ENCODE results near the gene HSPA12A. TPM values are rescaled to one million over a fixed set of nuclear protein-coding genes. Genes with fewer than 3 reads are reported as not detected.

The HSPA12A gene, protein sequence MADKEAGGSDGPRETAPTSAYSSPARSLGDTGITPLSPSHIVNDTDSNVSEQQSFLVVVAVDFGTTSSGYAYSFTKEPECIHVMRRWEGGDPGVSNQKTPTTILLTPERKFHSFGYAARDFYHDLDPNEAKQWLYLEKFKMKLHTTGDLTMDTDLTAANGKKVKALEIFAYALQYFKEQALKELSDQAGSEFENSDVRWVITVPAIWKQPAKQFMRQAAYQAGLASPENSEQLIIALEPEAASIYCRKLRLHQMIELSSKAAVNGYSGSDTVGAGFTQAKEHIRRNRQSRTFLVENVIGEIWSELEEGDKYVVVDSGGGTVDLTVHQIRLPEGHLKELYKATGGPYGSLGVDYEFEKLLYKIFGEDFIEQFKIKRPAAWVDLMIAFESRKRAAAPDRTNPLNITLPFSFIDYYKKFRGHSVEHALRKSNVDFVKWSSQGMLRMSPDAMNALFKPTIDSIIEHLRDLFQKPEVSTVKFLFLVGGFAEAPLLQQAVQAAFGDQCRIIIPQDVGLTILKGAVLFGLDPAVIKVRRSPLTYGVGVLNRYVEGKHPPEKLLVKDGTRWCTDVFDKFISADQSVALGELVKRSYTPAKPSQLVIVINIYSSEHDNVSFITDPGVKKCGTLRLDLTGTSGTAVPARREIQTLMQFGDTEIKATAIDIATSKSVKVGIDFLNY
- total RNA-seq: under 1 TPM in 1 of 2 donors, not detected in 1; 0.08 TPM

DNA sequence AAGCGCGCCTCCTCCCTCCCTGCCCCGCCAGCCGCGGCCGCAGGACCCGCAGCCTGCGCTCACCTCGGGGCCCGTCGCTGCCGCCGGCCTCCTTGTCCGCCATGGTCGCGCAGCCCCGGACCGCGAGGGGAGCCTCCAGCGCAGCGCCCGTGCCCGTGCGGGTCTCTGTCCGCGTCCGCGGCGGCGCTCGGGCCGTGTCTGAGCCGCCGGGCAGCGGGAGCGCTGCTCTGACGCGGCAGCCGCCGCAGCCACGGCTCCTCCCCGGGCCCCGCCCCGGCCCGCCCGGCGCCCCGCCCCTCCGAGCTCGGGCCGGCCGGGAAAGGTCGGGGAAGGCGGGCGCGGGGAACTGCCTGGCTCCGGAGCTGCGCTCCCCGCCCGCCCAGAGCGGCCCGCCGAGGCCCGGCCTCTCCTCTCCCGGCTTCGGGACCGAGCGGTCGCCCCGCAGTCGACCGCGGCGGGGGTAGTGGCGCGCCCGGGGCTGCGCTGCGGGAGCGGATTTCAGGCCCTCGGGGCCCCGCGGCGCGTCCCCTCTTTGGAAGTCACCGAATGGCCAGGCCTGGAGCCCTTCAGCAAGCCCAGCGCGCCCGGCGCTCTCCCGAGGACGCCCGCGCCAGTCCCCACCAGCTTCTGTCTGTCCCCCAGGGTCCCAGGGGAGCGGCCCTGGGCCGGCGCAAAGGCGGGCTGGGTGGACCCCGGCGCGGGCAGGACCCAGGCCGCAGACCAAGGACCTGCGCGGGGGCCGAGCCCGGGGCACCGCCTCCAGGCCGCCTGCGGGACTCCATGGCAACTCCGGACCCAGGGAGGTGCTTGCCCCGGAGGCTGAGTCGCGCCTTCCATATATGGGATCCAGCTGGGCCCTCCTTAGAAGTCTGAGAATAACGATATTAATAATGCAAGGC is at the start of gene HSPA12A:
Gene HSPA12A, minus strand, starts transcription at position 200 of the 899 bp plus-strand sequence. Its CDS starts 97 bp downstream, at position 103.
- Mint-ChIP-seq H3K9me3 (no peaks in the 10 kb centered on the region), H3K4me1 (ENCODE audit: low read depth in 2 of 2) (peaks cover 0 to 4% of the 10 kb centered on the region in 2 donors), H3K27me3 (peaks cover 45 to 57% of the 10 kb centered on the region in 2 donors), H3K4me3 (peak within 1 kb of the TSS; percentile 12), H3K36me3 (no peaks in the 10 kb centered on the region), H3K27ac (no peak within 1 kb of the TSS)
- ATAC-seq: peak; percentile 86 to 93
- no peak for DNase-seq (ENCODE audit: low spot score)

DNA sequence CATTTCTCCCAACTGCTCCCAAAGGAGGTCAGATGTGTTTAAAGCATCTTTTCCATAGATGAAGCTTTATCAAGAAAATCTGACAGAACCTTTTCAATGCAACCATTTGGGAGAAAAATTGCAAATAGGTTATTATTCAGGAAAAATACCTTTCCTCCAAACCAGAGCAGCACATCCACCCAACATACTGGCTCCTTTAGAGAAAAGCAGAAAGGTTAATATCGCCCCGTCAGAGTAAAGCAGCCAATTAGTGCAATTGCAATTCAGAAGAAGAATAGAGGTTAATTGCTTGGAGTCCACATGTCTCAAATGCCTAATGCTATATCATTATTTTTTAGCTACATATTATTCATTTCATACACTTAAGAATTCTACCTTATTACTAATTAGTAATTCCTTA is 48.9 kb upstream of the HSPA12A start:
- no peaks in the 10 kb centered on the region for H3K36me3 Mint-ChIP-seq
- no peak overlapping the region for H3K27ac Mint-ChIP-seq
- H3K9me3 Mint-ChIP-seq: no peaks in the 10 kb centered on the region
- peaks cover 8 to 15% of the 10 kb centered on the region in 2 donors for H3K27me3 Mint-ChIP-seq
- ATAC-seq (no peak), DNase-seq (ENCODE audit: low spot score) (no peak)
- peaks cover 0 to 10% of the 10 kb centered on the region in 2 donors for H3K4me1 Mint-ChIP-seq (ENCODE audit: low read depth in 2 of 2)
- no peak overlapping the region for H3K4me3 Mint-ChIP-seq

DNA sequence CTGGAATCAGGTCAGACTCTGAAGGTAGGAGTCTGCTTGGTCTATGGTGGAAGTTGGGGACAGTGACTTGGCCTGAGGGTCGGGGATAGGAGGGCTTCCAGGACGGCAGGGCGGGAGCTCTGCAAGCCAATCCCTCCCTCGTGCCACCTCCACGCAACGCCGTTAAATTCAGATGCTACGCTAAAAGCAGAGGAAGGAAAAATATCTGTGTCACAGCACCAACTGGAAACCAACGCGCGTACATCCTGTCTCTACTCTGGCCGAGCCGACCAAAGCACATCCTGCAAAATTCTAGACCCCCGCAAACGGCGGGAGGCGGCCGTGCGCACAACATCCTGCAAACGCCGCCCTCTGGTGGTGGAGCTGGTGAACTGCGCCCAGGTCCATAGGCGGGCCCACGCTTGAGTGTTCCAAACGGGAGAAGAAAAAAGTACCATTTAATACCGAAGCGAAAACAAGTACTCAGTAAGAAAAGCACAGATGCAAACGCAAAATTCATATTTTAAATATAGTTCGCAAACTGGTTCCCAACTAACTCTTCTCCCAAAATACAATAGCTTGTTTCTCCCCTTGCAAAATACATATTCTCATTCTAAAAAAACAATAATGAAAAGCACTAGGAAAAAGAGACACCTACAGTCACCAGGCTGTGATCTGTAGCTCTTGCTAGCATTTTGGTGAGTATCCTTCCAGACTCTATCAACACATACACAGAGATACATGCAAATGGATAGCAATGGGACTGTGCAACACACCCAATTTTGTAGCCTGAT is 45.7 kb upstream of the HSPA12A start:
- no peak overlapping the region for H3K27ac Mint-ChIP-seq
- peaks cover 3% of the 10 kb centered on the region in 2 donors for H3K27me3 Mint-ChIP-seq
- ATAC-seq: peak; percentile 85
- DNase-seq (ENCODE audit: low spot score): peak; percentile 78
- H3K4me3 Mint-ChIP-seq: peak overlapping the region; percentile 58
- H3K36me3 Mint-ChIP-seq: no peaks in the 10 kb centered on the region
- H3K4me1 Mint-ChIP-seq (ENCODE audit: low read depth in 2 of 2): peaks cover 0 to 11% of the 10 kb centered on the region in 2 donors
- H3K9me3 Mint-ChIP-seq: no peaks in the 10 kb centered on the region

DNA sequence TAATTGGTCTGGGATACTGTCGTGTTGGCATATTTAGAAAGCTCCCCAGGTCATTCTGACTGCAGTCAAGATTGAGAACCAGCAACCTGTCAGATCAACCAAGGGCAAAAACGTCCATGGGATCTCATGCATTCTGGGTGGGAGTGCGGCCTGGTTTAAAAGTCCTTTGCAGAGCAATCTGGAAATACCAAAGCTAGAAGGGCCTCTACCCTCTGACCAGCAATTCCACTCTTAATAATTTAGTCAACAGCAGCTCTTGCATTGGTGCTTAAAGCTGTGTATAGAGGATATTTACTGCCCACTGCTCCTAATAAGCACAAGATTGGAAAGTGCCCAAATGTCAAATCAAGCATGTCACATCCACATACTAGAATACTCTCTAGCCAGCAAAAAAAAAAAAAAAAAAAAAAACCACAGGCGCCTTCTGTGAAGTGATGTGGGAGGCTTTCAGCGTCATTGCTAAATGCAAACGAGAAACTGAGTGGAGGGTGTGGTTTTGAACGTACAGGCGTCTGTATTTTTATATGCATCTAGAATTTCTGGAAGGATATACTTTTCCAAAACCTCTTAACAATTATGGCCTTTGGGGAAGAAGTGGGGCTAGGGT is 44.8 kb upstream of the HSPA12A start:
- Mint-ChIP-seq H3K4me1 (ENCODE audit: low read depth in 2 of 2) (peaks cover 0 to 13% of the 10 kb centered on the region in 2 donors), H3K27me3 (peaks cover 0 to 5% of the 10 kb centered on the region in 2 donors), H3K4me3 (peak overlapping the region; percentile 58), H3K36me3 (no peaks in the 10 kb centered on the region), H3K27ac (no peak overlapping the region), H3K9me3 (no peaks in the 10 kb centered on the region)
- DNase-seq (ENCODE audit: low spot score) (peak; percentile 15), ATAC-seq (no peak)

DNA sequence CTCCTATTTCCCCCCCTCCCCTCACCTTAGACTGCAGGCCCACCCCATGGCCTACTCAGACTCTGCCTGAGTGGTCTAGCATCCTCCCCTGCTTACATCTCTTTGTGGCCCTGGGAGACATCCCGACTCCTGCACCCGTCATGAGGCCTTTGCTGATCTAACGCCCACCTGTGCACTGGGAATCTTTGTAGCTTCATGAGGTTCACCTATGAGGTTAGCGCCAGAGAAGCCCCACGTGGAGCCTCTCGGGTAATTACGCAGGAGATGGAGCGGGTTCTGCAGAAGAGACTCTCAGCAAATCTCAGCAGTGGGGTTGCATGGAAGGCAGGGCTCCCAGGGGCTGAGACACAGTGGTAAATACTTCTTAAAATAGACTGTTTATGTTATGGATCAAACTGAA is 43.5 kb upstream of the HSPA12A start:
- no peak overlapping the region for H3K27ac Mint-ChIP-seq
- DNase-seq (ENCODE audit: low spot score): peak; percentile 51

DNA sequence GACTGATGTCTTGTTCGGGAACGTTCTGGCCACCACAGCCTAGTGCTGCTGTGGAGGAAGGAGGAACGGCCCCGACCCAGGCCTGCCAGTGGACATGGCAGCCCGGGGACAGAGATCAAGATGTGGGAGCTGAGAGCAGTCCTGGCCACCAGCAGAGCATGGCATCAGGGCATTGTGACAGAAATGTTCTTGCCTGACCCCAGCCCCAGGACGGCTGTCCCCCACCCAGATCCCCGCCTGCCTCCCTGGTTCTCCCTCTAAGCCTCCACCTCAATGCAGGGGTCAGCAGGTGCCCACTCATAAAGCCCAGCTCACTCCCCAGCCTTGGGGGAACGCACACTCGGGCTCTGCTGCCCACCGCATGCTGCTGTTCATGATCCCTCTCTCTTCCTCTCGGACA is 42.9 kb upstream of the HSPA12A start:
- Mint-ChIP-seq H3K4me1 (ENCODE audit: low read depth in 2 of 2) (peaks cover 0 to 13% of the 10 kb centered on the region in 2 donors), H3K4me3 (no peak overlapping the region), H3K27me3 (peaks cover 0 to 3% of the 10 kb centered on the region in 2 donors), H3K36me3 (no peaks in the 10 kb centered on the region), H3K9me3 (no peaks in the 10 kb centered on the region), H3K27ac (no peak overlapping the region)
- no peak for DNase-seq (ENCODE audit: low spot score)
- ATAC-seq: no peak

More for the DNA sequence above, 43.5 kb upstream of the HSPA12A start:
- Mint-ChIP-seq H3K4me1 (ENCODE audit: low read depth in 2 of 2) (peaks cover 0 to 13% of the 10 kb centered on the region in 2 donors), H3K9me3 (no peaks in the 10 kb centered on the region), H3K27me3 (peaks cover 0 to 5% of the 10 kb centered on the region in 2 donors), H3K36me3 (no peaks in the 10 kb centered on the region), H3K4me3 (no peak overlapping the region)
- ATAC-seq: no peak

DNA sequence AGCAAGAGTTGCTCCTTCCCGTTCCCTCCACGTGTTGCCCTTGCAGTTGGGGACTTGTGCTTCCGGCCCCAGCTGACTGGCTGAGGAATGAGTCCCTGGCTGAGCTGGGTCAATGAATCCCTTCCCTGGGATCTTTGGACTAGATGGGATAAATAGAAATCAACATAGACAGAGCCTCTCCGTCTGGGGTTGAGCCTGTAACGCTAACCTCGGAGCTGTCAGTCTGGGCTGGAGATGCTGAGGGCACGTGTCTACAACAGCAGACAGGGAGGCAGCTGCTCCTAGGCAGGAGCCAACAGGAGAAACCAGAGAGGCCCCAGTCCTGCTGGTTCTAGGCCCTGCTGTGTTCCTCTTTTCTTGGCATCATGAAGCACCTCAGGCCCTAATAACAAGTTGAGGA is 42.3 kb upstream of the HSPA12A start:
- DNase-seq (ENCODE audit: low spot score) (no peak), ATAC-seq (no peak)
- Mint-ChIP-seq H3K4me3 (no peak overlapping the region), H3K27ac (no peak overlapping the region), H3K27me3 (peaks cover 0 to 2% of the 10 kb centered on the region in 2 donors), H3K9me3 (no peaks in the 10 kb centered on the region), H3K4me1 (ENCODE audit: low read depth in 2 of 2) (peaks cover 0 to 13% of the 10 kb centered on the region in 2 donors), H3K36me3 (no peaks in the 10 kb centered on the region)

DNA sequence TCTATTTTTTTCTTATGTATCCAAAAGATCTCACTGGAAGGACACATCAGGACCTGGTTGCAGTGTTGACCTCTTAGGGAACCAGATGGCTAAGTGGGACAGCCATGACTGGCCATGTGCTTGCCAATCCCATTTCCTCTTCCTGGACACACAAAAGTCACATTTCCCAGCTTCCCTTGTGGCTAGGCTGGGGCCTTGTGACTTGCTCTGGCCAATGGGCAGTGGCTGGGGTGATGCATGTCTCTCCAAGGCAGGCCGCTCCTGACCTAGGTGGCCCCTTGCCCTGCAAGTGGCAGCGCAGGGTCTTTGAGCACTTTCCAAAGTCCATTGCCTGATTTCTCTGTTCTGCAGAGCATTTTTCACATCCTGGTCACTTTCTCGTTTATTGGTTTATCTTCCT is 41.7 kb upstream of the HSPA12A start:
- no peak for DNase-seq (ENCODE audit: low spot score)
- H3K9me3 Mint-ChIP-seq: no peaks in the 10 kb centered on the region
- H3K4me1 Mint-ChIP-seq (ENCODE audit: low read depth in 2 of 2): peaks cover 0 to 13% of the 10 kb centered on the region in 2 donors
- no peak overlapping the region for H3K27ac Mint-ChIP-seq
- H3K4me3 Mint-ChIP-seq: no peak overlapping the region
- no peaks in the 10 kb centered on the region for H3K36me3 Mint-ChIP-seq
- H3K27me3 Mint-ChIP-seq: peaks cover 0 to 2% of the 10 kb centered on the region in 2 donors
- no peak for ATAC-seq

DNA sequence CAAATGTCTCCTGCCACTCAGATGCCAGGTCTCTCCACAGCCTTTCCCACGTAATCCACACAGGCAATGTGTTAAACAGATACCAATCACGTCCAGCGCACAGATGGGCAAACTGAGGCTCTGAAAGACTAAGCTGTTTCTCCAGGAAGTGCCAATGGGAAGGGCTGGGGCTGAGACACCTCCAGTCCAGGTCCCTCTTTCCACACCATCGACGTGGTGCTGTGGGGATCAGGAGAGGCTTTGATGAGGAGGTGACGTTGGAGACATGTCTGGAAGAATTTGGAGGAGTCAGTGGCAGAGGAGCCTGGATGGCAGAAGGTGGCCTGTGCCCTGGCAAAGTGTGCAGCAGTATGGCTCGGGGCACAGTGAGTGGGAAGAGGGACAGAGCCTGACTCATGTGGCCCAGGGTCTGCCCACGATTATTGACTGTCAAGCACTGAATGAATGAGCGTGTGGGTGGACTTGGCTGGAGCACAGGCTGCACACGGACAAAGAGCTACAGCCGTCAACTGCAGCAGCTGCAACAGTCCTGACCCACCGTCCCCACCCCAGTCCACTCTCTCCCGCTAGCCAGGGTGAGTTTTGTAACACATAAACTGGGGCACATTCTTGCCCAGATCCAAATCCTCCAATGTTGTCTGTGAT is 40.8 kb upstream of the HSPA12A start:
- DNase-seq (ENCODE audit: low spot score): no peak
- Mint-ChIP-seq H3K9me3 (no peaks in the 10 kb centered on the region), H3K4me1 (ENCODE audit: low read depth in 2 of 2) (peaks cover 0 to 10% of the 10 kb centered on the region in 2 donors), H3K4me3 (no peak overlapping the region), H3K27ac (no peak overlapping the region), H3K27me3 (peaks cover 0 to 2% of the 10 kb centered on the region in 2 donors), H3K36me3 (no peaks in the 10 kb centered on the region)
- ATAC-seq: no peak

DNA sequence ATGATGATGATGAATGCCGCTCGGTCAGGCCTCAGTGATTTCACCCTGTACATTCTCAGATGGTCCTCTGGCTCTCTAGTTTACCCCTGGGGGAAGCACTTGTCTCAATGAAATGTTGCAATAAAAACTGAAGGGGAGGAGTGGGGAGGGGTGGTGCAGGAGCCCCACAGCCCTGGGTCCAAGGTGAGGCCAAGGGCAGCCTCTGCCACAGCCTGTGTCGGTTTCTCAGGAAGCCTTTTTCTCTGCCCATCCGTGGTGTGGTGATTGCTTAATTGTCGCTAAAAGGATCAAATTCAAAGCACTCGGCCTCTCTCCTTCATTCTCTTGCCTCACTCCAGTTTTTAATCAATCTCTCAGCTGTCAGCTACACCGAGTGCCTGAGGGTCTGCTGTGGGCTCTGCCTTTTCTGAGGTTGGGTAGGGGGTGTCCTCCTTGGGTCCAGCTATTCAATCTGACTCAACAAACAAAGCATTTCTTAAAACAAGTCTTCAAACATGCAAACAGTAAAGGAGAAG is 39.1 kb upstream of the HSPA12A start:
- ATAC-seq: no peak
- H3K4me3 Mint-ChIP-seq: no peak overlapping the region

DNA sequence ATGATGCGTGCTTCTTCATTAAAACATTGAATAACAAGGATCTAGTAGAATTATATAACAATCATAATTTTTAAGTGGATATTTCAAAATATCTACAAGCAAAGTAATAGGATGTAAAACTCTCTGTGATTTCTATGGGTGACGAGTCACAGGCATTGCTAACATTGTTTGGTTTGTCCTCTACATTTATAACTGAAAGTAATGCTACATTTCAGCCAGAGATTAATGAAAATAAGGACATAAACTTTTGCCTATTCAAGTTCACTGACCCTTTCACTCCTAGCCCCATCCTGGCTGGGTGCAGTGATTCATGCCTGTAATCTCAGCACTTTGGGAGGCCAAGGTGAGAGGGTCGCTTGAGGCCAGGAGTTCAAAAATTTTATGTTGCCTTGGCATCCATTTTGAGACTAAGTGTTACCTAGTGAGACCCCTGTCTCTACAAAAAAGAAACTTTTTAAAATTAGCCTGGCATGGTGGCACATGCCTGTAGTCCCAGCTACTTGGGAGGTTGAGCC is 38.4 kb upstream of the HSPA12A start:
- no peaks in the 10 kb centered on the region for H3K9me3 Mint-ChIP-seq
- H3K36me3 Mint-ChIP-seq: no peaks in the 10 kb centered on the region
- ATAC-seq: no peak
- H3K4me1 Mint-ChIP-seq (ENCODE audit: low read depth in 2 of 2): peaks cover 0 to 3% of the 10 kb centered on the region in 2 donors
- peaks cover 0 to 2% of the 10 kb centered on the region in 2 donors for H3K27me3 Mint-ChIP-seq
- DNase-seq (ENCODE audit: low spot score): no peak
- no peak overlapping the region for H3K27ac Mint-ChIP-seq
- H3K4me3 Mint-ChIP-seq: no peak overlapping the region

More for the DNA sequence above, 39.1 kb upstream of the HSPA12A start:
- peaks cover 0 to 3% of the 10 kb centered on the region in 2 donors for H3K4me1 Mint-ChIP-seq (ENCODE audit: low read depth in 2 of 2)
- peaks cover 0 to 2% of the 10 kb centered on the region in 2 donors for H3K27me3 Mint-ChIP-seq
- no peaks in the 10 kb centered on the region for H3K36me3 Mint-ChIP-seq
- no peak for DNase-seq (ENCODE audit: low spot score)
- H3K9me3 Mint-ChIP-seq: no peaks in the 10 kb centered on the region
- no peak overlapping the region for H3K27ac Mint-ChIP-seq

All from natural killer cell treated with Interleukin-12 subunit alpha and Interleukin-12 subunit beta and Interleukin-15 and Interleukin-18, amount 100 ng/mL, for 72 hours (primary cell).